MM.1S (cell line): ENCODE results near the gene MED1.
"Not testable (repeated sequence)": the region's sequence is repeated elsewhere in the genome, so short reads cannot be mapped to it uniquely, and the experiment has no call there.

Source experiments
- DNase-seq: peaks from one replicate; pipeline ENCODE4 v3.0.0-alpha.2; 2015
- H2AFZ ChIP-seq: fragments of 300-600 bp; sonication (generic); 2 replicates; pipeline ENCODE4 v1.6.0; 2016; ENCODE audit warnings: antibody characterized with exemption, low read length
- H3F3A ChIP-seq: fragments of 300-600 bp; sonication (generic); 2 replicates; pipeline ENCODE4 v1.6.1; 2016; ENCODE audit warnings: mild to moderate bottlenecking, antibody characterized with exemption, low read length, moderate library complexity, mixed read lengths; ENCODE audit not compliant: insufficient read depth
- H3K27ac ChIP-seq: fragments of 300-600 bp; sonication (generic); 2 replicates; pipeline ENCODE4 v1.5.1; 2016; ENCODE audit warnings: mild to moderate bottlenecking, low read length
- H3K27me3 ChIP-seq: fragments of 300-600 bp; sonication (generic); replicated peaks from 2 replicates; pipeline ENCODE4 v1.6.0; 2016; ENCODE audit warnings: low read length; ENCODE audit not compliant: insufficient read depth
- H3K36me3 ChIP-seq: fragments of 300-600 bp; sonication (generic); replicated peaks from 2 replicates; pipeline ENCODE4 v1.6.1; 2016; ENCODE audit warnings: mild to moderate bottlenecking, low read length, mixed read lengths; ENCODE audit not compliant: insufficient read depth
- H3K4me1 ChIP-seq: fragments of 300-600 bp; sonication (generic); 2 replicates; pipeline ENCODE4 v1.6.1; 2016; ENCODE audit warnings: low read length, mixed read lengths
- H3K4me2 ChIP-seq: fragments of 300-600 bp; sonication (generic); 2 replicates; pipeline ENCODE4 v1.6.0; 2016; ENCODE audit warnings: low read depth, low read length
- H3K4me3 ChIP-seq: fragments of 300-600 bp; sonication (generic); 2 replicates; pipeline ENCODE4 v1.5.1; 2016; ENCODE audit warnings: low read length, mixed read lengths
- H3K79me2 ChIP-seq: fragments of 300-600 bp; sonication (generic); 2 replicates; pipeline ENCODE4 v1.6.1; 2016; ENCODE audit warnings: mixed run types, low read length, mixed read lengths
- H3K9ac ChIP-seq: fragments of 300-600 bp; sonication (generic); 2 replicates; pipeline ENCODE4 v1.6.1; 2016; ENCODE audit warnings: low read length, mixed read lengths
- H3K9me2 ChIP-seq: fragments of 300-600 bp; sonication (generic); replicated peaks from 2 replicates; pipeline ENCODE4 v1.6.1; 2016; ENCODE audit warnings: mild to moderate bottlenecking, low read length, mixed read lengths; ENCODE audit not compliant: insufficient read depth
- H3K9me3 ChIP-seq: fragments of 300-600 bp; sonication (generic); replicated peaks from 2 replicates; pipeline ENCODE4 v1.6.1; 2016; ENCODE audit warnings: mild to moderate bottlenecking, low read length, mixed read lengths; ENCODE audit not compliant: insufficient read depth
- H4K20me1 ChIP-seq: fragments of 300-600 bp; sonication (generic); 2 replicates; pipeline ENCODE4 v1.6.1; 2016; ENCODE audit warnings: mild to moderate bottlenecking, low read length, moderate library complexity, mixed read lengths; ENCODE audit not compliant: insufficient read depth
- CTCF ChIP-seq: fragments of 300-600 bp; sonication (generic); IDR thresholded peaks from 2 replicates; pipeline ENCODE4 v1.5.1; 2016; ENCODE audit warnings: antibody characterized with exemption, low read length, mixed read lengths
- EZH2 ChIP-seq: fragments of 300-600 bp; sonication (generic); optimal IDR thresholded peaks from 2 replicates; pipeline ENCODE3; 2017; ENCODE audit warnings: low read depth, mild to moderate bottlenecking, antibody characterized with exemption, low read length, mixed read lengths
- EZH2phosphoT487 ChIP-seq: fragments of 300-600 bp; sonication (generic); IDR thresholded peaks from 2 replicates; pipeline ENCODE4 v1.6.1; 2018; ENCODE audit warnings: antibody characterized with exemption, low read length

Gene MED1

GRCh38 chr17:39486242-39486641, 35.2 kb upstream of the MED1 start:
- Histone ChIP-seq H3K4me3 (no peak overlapping the region), H3K9me3 (no peaks in the 10 kb centered on the region), H4K20me1 (no peaks in the 10 kb centered on the region), H2AFZ (no peak overlapping the region), H3K27ac (no peak overlapping the region), H3K79me2 (0 out of 2 replicates have a peak, but pooled peaks cover 10% of the 10 kb centered on the region), H3K4me1 (no peaks in the 10 kb centered on the region), H3K4me2 (no peak overlapping the region), H3F3A (no peaks in the 10 kb centered on the region), H3K36me3 (peaks cover 6% of the 10 kb centered on the region), H3K9ac (no peak overlapping the region), H3K27me3 (no peaks in the 10 kb centered on the region), H3K9me2 (no peaks in the 10 kb centered on the region)
- DNase-seq = no peak
- TF ChIP-seq EZH2phosphoT487 (no peak), CTCF (no peak), EZH2 (no peak)

- Histone ChIP-seq H3F3A (no peaks in the 10 kb centered on the region), H3K9ac (no peak overlapping the region), H3K79me2 (0 out of 2 replicates have a peak, but pooled peaks cover 8% of the 10 kb centered on the region), H3K9me3 (no peaks in the 10 kb centered on the region), H3K27me3 (no peaks in the 10 kb centered on the region), H3K4me3 (no peak overlapping the region), H4K20me1 (no peaks in the 10 kb centered on the region), H3K27ac (no peak overlapping the region), H3K4me1 (no peaks in the 10 kb centered on the region), H3K4me2 (no peak overlapping the region), H3K36me3 (peaks cover 2% of the 10 kb centered on the region; the same call in 1 of the 2 replicates), H2AFZ (no peak overlapping the region), H3K9me2 (no peaks in the 10 kb centered on the region)
- no peak for TF ChIP-seq EZH2
- TF ChIP-seq EZH2phosphoT487 = no peak
- TF ChIP-seq CTCF = no peak
- no peak for DNase-seq
Observed at GRCh38 chr17:39485555-39485954, 34.5 kb upstream of the MED1 start.

- no peak for TF ChIP-seq EZH2phosphoT487
- TF ChIP-seq EZH2 = no peak
- no peak for TF ChIP-seq CTCF
- Histone ChIP-seq H3K9me3 (no peaks in the 10 kb centered on the region), H2AFZ (no peak overlapping the region), H4K20me1 (no peaks in the 10 kb centered on the region), H3K4me2 (no peak overlapping the region), H3K36me3 (no peaks in the 10 kb centered on the region), H3K9ac (no peak overlapping the region), H3K4me1 (no peaks in the 10 kb centered on the region), H3K4me3 (no peak overlapping the region), H3F3A (no peaks in the 10 kb centered on the region), H3K27ac (no peak overlapping the region), H3K27me3 (no peaks in the 10 kb centered on the region), H3K79me2 (peaks cover 10% of the 10 kb centered on the region; the same call in 1 of the 2 replicates), H3K9me2 (no peaks in the 10 kb centered on the region)
- DNase-seq = no peak
Observed at GRCh38 chr17:39484178-39484577, 33.1 kb upstream of the MED1 start.

DNA sequence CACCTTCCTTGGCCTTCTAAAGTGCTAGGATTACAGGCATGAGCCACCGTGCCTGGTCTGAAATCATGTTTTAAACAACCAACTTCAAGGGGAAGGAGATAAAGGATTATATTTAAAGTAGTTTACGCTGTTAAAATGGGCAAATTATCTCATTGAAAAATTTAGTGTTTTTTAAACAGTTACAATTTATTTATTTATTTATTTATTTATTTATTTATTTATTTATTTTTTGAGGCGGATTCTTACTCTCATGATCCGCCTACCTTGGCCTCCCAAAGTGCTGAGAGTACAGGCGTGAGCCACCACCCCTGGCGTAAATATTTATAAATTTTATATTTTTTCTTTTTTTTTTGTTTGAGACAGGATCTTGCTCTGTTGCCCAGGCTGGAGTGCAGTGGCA, 32.4 kb upstream of the MED1 start:
- H4K20me1 ChIP-seq = no peaks in the 10 kb centered on the region
- H3K4me2 ChIP-seq = no peak overlapping the region
- no peak overlapping the region for H2AFZ ChIP-seq
- H3F3A ChIP-seq = no peaks in the 10 kb centered on the region
- no peaks in the 10 kb centered on the region for H3K4me1 ChIP-seq
- H3K79me2 ChIP-seq = peaks cover 11% of the 10 kb centered on the region; the same call in 1 of the 2 replicates
- no peaks in the 10 kb centered on the region for H3K9me3 ChIP-seq
- DNase-seq = no peak
- H3K9me2 ChIP-seq = no peaks in the 10 kb centered on the region
- TF ChIP-seq EZH2 (no peak), EZH2phosphoT487 (no peak), CTCF (no peak)
- no peak overlapping the region for H3K9ac ChIP-seq
- no peaks in the 10 kb centered on the region for H3K27me3 ChIP-seq
- H3K27ac ChIP-seq = no peak overlapping the region
- H3K36me3 ChIP-seq = no peaks in the 10 kb centered on the region
- H3K4me3 ChIP-seq = no peak overlapping the region

DNA sequence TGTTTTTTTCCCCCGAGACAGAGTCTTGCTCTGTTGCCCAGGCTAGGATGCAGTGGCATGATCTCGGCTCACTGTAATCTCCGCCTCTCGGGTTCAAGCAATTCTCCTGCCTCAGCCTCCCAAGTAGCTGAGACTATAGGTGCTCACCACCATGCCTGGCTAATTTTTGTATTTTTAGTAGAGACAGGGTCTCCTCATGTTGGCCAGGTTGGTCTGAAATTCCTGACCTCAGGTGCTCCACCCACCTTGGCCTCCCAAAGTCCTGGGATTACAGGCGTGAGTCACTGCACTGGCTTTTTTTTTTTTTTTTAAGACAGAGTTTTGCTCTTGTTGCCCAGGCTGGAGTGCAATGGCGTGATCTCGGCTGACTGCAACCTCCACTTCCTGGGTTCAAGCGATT, 28.6 kb upstream of the MED1 start:
- H3K36me3 ChIP-seq = not testable (repeated sequence)

More for the DNA sequence above, 28.6 kb upstream of the MED1 start:
- H3K9me3 ChIP-seq, H3K4me1 ChIP-seq, H3K4me2 ChIP-seq, H3K27me3 ChIP-seq, H3K4me3 ChIP-seq, H2AFZ ChIP-seq, H3K9me2 ChIP-seq, H3K9ac ChIP-seq, H3K27ac ChIP-seq, DNase-seq, H3F3A ChIP-seq, H4K20me1 ChIP-seq: not testable (repeated sequence)
- H3K79me2 ChIP-seq = peaks cover 10% of the 10 kb centered on the region; the same call in 1 of the 2 replicates
